Liver (tissue), 3 donors: Measurements from ENCODE around the gene RETN.

Experiments used
- HNF4A ChIP-seq, 2 donors: conservative IDR thresholded peaks; 2 replicates each; pipeline ENCODE4 v1.6.1; 2016; ENCODE audit warnings: antibody characterized with exemption in 2 of 2, mild to moderate bottlenecking in 2 of 2
- HNF4G ChIP-seq: IDR thresholded peaks from 2 replicates; pipeline ENCODE4 v1.6.1; 2016; ENCODE audit warnings: antibody characterized with exemption
- RAD21 ChIP-seq, 2 donors: IDR thresholded peaks; 2 replicates each; pipeline ENCODE4 v1.6.1; 2016; ENCODE audit warnings: antibody characterized with exemption in 2 of 2, mild to moderate bottlenecking in 2 of 2
- RXRA ChIP-seq, 2 donors: IDR thresholded peaks; 2 replicates each; pipeline ENCODE4 v1.6.1; 2017 to 2018; ENCODE audit warnings: antibody characterized with exemption in 2 of 2, mild to moderate bottlenecking in 1 of 2
- TAF1 ChIP-seq: conservative IDR thresholded peaks from 2 replicates; pipeline ENCODE4 v1.6.1; 2016; ENCODE audit warnings: antibody characterized with exemption, mild to moderate bottlenecking
- YY1 ChIP-seq: IDR thresholded peaks from 2 replicates; pipeline ENCODE4 v1.6.1; 2016; ENCODE audit warnings: antibody characterized with exemption, mild to moderate bottlenecking
- TF ChIP-seq, protein P1 (sequence below): fragments of 150-350 bp; IDR thresholded peaks from 2 replicates; pipeline ENCODE4 v1.5.1; 2017; ENCODE audit warnings: improper control_type of control experiment, low read depth, low read length; ENCODE audit not compliant: missing input control
- TF ChIP-seq, protein P2 (sequence below): IDR thresholded peaks from 2 replicates; pipeline ENCODE4 v1.6.1; 2016; ENCODE audit warnings: antibody characterized with exemption, mild to moderate bottlenecking
- TF ChIP-seq, protein P3 (sequence below): IDR thresholded peaks from 2 replicates; pipeline ENCODE4 v1.6.1; 2016; ENCODE audit warnings: antibody characterized with exemption
- TF ChIP-seq, protein P4 (sequence below): IDR thresholded peaks from 2 replicates; pipeline ENCODE4 v1.6.1; 2016; ENCODE audit warnings: antibody characterized with exemption
- donor health status: healthy.
- donor health status: healthy.

DNA sequence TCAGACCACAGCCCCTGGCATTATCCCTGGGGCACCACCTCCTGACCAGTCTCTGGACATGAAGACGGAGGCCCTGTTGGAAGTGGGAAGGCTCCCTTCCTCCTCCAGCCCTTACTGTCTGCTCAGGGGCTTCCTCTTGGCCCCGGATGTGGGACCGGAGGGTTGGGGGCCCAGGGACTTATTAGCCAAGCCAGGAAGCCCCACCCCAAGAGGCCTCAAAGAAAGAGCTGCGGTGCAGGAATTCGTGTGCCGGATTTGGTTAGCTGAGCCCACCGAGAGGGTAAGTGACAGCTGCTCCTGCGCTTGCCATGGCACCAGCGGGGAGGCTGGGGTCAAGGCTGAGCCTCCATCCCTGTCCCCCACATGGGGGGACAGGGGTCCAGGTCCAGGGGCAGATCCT, at the start of gene RETN:
- TF ChIP-seq, protein P1, sequence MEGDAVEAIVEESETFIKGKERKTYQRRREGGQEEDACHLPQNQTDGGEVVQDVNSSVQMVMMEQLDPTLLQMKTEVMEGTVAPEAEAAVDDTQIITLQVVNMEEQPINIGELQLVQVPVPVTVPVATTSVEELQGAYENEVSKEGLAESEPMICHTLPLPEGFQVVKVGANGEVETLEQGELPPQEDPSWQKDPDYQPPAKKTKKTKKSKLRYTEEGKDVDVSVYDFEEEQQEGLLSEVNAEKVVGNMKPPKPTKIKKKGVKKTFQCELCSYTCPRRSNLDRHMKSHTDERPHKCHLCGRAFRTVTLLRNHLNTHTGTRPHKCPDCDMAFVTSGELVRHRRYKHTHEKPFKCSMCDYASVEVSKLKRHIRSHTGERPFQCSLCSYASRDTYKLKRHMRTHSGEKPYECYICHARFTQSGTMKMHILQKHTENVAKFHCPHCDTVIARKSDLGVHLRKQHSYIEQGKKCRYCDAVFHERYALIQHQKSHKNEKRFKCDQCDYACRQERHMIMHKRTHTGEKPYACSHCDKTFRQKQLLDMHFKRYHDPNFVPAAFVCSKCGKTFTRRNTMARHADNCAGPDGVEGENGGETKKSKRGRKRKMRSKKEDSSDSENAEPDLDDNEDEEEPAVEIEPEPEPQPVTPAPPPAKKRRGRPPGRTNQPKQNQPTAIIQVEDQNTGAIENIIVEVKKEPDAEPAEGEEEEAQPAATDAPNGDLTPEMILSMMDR = no peak
- TF ChIP-seq HNF4A (conservative IDR thresholded peaks at IDR 0.05) (no peak), YY1 (no peak), HNF4G (no peak), TAF1 (no peak), RAD21 (IDR thresholded peaks at IDR 0.05) (no peak), RXRA (IDR thresholded peaks at IDR 0.05) (no peak)
- TF ChIP-seq, protein P2, sequence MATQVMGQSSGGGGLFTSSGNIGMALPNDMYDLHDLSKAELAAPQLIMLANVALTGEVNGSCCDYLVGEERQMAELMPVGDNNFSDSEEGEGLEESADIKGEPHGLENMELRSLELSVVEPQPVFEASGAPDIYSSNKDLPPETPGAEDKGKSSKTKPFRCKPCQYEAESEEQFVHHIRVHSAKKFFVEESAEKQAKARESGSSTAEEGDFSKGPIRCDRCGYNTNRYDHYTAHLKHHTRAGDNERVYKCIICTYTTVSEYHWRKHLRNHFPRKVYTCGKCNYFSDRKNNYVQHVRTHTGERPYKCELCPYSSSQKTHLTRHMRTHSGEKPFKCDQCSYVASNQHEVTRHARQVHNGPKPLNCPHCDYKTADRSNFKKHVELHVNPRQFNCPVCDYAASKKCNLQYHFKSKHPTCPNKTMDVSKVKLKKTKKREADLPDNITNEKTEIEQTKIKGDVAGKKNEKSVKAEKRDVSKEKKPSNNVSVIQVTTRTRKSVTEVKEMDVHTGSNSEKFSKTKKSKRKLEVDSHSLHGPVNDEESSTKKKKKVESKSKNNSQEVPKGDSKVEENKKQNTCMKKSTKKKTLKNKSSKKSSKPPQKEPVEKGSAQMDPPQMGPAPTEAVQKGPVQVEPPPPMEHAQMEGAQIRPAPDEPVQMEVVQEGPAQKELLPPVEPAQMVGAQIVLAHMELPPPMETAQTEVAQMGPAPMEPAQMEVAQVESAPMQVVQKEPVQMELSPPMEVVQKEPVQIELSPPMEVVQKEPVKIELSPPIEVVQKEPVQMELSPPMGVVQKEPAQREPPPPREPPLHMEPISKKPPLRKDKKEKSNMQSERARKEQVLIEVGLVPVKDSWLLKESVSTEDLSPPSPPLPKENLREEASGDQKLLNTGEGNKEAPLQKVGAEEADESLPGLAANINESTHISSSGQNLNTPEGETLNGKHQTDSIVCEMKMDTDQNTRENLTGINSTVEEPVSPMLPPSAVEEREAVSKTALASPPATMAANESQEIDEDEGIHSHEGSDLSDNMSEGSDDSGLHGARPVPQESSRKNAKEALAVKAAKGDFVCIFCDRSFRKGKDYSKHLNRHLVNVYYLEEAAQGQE = no peak
- TF ChIP-seq, protein P3, sequence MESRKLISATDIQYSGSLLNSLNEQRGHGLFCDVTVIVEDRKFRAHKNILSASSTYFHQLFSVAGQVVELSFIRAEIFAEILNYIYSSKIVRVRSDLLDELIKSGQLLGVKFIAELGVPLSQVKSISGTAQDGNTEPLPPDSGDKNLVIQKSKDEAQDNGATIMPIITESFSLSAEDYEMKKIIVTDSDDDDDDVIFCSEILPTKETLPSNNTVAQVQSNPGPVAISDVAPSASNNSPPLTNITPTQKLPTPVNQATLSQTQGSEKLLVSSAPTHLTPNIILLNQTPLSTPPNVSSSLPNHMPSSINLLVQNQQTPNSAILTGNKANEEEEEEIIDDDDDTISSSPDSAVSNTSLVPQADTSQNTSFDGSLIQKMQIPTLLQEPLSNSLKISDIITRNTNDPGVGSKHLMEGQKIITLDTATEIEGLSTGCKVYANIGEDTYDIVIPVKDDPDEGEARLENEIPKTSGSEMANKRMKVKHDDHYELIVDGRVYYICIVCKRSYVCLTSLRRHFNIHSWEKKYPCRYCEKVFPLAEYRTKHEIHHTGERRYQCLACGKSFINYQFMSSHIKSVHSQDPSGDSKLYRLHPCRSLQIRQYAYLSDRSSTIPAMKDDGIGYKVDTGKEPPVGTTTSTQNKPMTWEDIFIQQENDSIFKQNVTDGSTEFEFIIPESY = no peak
- TF ChIP-seq, protein P4, sequence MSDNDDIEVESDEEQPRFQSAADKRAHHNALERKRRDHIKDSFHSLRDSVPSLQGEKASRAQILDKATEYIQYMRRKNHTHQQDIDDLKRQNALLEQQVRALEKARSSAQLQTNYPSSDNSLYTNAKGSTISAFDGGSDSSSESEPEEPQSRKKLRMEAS = no peak
